Fibroblast of lung (primary cell): ENCODE measurements around the gene PGP.

Experiments used
- EZH2 ChIP-seq: IDR thresholded peaks from 2 replicates; pipeline ENCODE4 v1.5.1; 2012; ENCODE audit warnings: low read length, control low read depth, mild to moderate bottlenecking; ENCODE audit errors: missing control alignments
- TF ChIP-seq, protein P1 (sequence below), 2 donors: IDR thresholded peaks in 1 of 2; conservative IDR thresholded peaks in 1 of 2; 1 replicate in 1 of 2; 2 replicates in 1 of 2; pipeline ENCODE4 v1.5.1; 2011 to 2012; ENCODE audit warnings: low read length in 2 of 2, control low read depth in 1 of 2, inconsistent platforms in 1 of 2, low read depth in 1 of 2, mild to moderate bottlenecking in 1 of 2

DNA sequence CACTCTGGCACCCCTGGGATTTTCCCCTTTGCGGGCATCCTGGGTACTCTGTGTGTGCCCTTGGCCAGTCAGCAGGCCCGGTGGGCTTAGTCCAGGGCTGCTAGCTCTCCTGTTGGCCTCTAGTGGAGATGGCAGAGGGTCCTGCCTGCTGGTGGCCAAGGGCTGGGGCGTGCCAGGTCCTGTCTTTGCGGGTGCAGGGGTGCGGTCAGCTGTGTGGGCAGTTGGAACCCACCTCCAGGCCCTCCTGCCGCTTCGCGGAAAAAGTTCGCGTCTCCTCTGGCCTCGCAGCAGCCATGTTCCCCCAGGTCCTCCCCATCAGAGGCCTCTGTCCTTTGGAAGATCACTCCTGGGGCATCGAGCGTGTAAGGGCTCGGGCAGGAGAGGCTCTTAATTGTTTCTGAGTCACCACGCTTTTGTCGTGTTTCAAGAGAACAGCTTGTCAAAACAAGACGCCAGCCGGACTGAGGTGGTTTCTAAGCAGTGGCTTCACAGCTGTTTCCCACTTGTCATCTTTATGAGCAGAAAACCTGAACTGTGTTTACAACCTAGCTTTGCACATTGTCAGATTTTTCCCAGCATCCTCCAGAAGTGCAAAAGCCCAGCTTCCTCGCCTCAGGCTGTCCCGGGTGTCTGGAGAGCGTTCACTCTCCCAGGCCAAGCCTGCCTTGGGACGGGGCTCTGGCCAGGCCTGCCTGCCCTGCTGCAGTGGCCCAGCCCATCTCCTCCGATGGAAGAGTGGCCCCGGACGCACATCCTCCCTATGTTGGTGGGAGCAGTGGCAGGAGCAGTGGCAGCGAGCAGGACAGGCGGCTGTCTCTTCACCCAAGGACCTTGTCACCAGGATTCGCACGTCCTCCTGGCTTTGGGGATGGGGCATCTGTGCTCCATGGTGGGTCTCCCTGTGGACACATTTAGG, 16.6 kb upstream of the PGP start:
- TF ChIP-seq, protein P1, sequence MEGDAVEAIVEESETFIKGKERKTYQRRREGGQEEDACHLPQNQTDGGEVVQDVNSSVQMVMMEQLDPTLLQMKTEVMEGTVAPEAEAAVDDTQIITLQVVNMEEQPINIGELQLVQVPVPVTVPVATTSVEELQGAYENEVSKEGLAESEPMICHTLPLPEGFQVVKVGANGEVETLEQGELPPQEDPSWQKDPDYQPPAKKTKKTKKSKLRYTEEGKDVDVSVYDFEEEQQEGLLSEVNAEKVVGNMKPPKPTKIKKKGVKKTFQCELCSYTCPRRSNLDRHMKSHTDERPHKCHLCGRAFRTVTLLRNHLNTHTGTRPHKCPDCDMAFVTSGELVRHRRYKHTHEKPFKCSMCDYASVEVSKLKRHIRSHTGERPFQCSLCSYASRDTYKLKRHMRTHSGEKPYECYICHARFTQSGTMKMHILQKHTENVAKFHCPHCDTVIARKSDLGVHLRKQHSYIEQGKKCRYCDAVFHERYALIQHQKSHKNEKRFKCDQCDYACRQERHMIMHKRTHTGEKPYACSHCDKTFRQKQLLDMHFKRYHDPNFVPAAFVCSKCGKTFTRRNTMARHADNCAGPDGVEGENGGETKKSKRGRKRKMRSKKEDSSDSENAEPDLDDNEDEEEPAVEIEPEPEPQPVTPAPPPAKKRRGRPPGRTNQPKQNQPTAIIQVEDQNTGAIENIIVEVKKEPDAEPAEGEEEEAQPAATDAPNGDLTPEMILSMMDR (conservative IDR thresholded peaks at IDR 0.05 in 1 of 2, IDR thresholded peaks at IDR 0.05 in 1 of 2; ENCODE audit: low read depth in 1 of 2, low read length in 2 of 2): no peak
- TF ChIP-seq EZH2: no peak
